Chondrocyte (in vitro differentiated cells): ENCODE data around the gene ANO2. TPM values are rescaled to one million over a fixed set of nuclear protein-coding genes. Genes with fewer than 3 reads are reported as not detected.
A peak's percentile ranks its signal among the peaks of the same experiment; 100 is the strongest.

Source experiments
- DNase-seq: peaks from one replicate; pipeline ENCODE4 v3.0.0; 2021; ENCODE audit warnings: mixed read lengths, low spot score
- H3K27ac Mint-ChIP-seq: one replicate; pipeline ENCODE4 v1.8.0; 2021; ENCODE audit warnings: mild to moderate bottlenecking, moderate library complexity, mixed read lengths; ENCODE audit not compliant: unreplicated experiment
- H3K27me3 Mint-ChIP-seq: 2 replicates; pipeline ENCODE4 v1.8.0; 2021; ENCODE audit warnings: low read depth, mixed read lengths
- H3K36me3 Mint-ChIP-seq: 2 replicates; pipeline ENCODE4 v1.8.0; 2021; ENCODE audit warnings: low read depth, mixed read lengths
- H3K4me1 Mint-ChIP-seq: 2 replicates; pipeline ENCODE4 v1.8.0; 2021; ENCODE audit warnings: low read depth, mild to moderate bottlenecking, mixed read lengths
- H3K4me3 Mint-ChIP-seq: one replicate; pipeline ENCODE4 v1.8.0; 2021; ENCODE audit warnings: mild to moderate bottlenecking, moderate library complexity, mixed read lengths; ENCODE audit not compliant: unreplicated experiment
- H3K9me3 Mint-ChIP-seq: 2 replicates; pipeline ENCODE4 v1.8.0; 2021; ENCODE audit warnings: low read depth, mixed read lengths
- total RNA-seq: library from RNA; stranded (reverse); gene quantifications from 3 replicates; pipeline ENCODE4 v1.2.1, GENCODE V29; 2021
- TF ChIP-seq, protein P1 (sequence below): fragments of 200-600 bp; sonication (generic); IDR thresholded peaks from 2 replicates; pipeline ENCODE4 v1.5.0; 2021; ENCODE audit warnings: antibody characterized with exemption, mild to moderate bottlenecking, moderate library complexity

The ANO2 gene
- total RNA-seq, 1 donor from 2014 or later = 0.47 TPM

GRCh38 chr12:5900533-5901205, 44.4 kb downstream of the ANO2 start:
- TF ChIP-seq, protein P1, sequence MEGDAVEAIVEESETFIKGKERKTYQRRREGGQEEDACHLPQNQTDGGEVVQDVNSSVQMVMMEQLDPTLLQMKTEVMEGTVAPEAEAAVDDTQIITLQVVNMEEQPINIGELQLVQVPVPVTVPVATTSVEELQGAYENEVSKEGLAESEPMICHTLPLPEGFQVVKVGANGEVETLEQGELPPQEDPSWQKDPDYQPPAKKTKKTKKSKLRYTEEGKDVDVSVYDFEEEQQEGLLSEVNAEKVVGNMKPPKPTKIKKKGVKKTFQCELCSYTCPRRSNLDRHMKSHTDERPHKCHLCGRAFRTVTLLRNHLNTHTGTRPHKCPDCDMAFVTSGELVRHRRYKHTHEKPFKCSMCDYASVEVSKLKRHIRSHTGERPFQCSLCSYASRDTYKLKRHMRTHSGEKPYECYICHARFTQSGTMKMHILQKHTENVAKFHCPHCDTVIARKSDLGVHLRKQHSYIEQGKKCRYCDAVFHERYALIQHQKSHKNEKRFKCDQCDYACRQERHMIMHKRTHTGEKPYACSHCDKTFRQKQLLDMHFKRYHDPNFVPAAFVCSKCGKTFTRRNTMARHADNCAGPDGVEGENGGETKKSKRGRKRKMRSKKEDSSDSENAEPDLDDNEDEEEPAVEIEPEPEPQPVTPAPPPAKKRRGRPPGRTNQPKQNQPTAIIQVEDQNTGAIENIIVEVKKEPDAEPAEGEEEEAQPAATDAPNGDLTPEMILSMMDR = no peak
- Mint-ChIP-seq H3K36me3 (no peaks in the 10 kb centered on the region), H3K27me3 (peaks cover 32% of the 10 kb centered on the region), H3K4me3 (no peak overlapping the region), H3K9me3 (peaks cover 3% of the 10 kb centered on the region), H3K27ac (no peak overlapping the region), H3K4me1 (no peaks in the 10 kb centered on the region)
- DNase-seq = no peak

DNA sequence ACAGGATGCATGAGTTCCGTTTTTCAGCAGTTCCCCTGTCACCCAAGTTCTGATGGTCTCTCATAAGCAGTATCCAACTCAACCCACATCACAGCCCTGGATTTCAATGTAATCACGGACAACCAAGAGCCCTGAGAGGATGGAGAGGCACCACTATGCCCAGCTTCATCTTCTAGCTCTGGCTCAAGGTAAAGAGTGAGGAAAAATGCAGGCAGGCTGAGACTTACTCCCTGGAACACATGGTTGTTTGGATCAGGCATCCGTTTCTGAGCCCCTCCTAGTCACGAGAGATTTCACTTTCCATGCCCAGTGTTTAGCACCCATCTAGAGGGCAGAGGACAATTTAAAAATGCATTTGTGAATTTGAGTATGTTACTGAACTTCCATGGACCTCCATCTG, 45.0 kb downstream of the ANO2 start:
- Mint-ChIP-seq H3K27me3 (peaks cover 32% of the 10 kb centered on the region), H3K27ac (no peak overlapping the region), H3K4me3 (no peak overlapping the region), H3K9me3 (peaks cover 6% of the 10 kb centered on the region), H3K4me1 (no peaks in the 10 kb centered on the region), H3K36me3 (no peaks in the 10 kb centered on the region)
- TF ChIP-seq, protein P1 = no peak
- DNase-seq = no peak

DNA sequence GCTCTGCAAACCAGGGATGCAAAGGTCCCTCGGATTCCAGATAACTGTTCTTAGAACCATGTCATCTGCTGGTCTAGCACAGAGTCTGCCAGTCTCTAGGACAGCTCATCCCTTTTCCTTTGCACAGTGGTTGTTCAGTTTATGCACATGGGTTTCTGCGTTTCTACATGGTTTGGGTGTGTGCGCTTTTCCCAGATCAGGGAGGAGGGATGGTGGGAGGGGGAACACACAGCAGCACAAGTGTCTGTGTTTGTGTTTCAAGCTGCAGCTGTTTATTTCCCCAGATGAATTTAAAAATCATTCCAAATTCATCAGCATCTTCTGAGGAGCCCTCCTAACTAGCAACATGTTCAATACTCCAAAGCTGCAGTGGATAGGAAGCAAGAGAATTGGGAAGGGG, 45.4 kb downstream of the ANO2 start:
- H3K36me3 Mint-ChIP-seq = no peaks in the 10 kb centered on the region
- H3K9me3 Mint-ChIP-seq = peaks cover 10% of the 10 kb centered on the region
- TF ChIP-seq, protein P1 = no peak
- DNase-seq = no peak
- H3K4me1 Mint-ChIP-seq = no peaks in the 10 kb centered on the region
- H3K27me3 Mint-ChIP-seq = peaks cover 32% of the 10 kb centered on the region
- H3K27ac Mint-ChIP-seq = no peak overlapping the region
- no peak overlapping the region for H3K4me3 Mint-ChIP-seq

DNA sequence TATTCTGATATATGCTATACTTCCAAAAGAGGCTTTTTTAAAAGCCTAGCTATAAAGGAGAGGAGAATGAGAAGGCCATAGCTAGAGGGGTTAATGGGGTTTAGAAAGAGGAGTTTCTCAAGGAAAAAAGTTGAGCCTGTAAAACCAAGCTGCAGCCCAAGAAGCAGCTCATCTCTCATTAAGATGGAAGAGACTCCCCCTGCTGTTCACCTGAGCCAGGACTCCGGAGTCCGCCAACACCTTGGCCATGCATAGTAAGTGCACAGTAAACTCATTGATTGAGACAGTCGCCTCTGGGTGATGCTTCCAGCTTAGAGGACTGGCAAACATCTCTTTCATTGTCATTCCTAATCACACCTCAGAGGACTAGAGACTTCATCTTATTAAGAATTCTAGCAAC, 46.2 kb downstream of the ANO2 start:
- Mint-ChIP-seq H3K27ac (no peak overlapping the region), H3K9me3 (peaks cover 10% of the 10 kb centered on the region), H3K27me3 (peaks cover 31% of the 10 kb centered on the region), H3K4me1 (no peaks in the 10 kb centered on the region), H3K36me3 (no peaks in the 10 kb centered on the region), H3K4me3 (no peak overlapping the region)
- TF ChIP-seq, protein P1 = peak; percentile 9
- DNase-seq = no peak

DNA sequence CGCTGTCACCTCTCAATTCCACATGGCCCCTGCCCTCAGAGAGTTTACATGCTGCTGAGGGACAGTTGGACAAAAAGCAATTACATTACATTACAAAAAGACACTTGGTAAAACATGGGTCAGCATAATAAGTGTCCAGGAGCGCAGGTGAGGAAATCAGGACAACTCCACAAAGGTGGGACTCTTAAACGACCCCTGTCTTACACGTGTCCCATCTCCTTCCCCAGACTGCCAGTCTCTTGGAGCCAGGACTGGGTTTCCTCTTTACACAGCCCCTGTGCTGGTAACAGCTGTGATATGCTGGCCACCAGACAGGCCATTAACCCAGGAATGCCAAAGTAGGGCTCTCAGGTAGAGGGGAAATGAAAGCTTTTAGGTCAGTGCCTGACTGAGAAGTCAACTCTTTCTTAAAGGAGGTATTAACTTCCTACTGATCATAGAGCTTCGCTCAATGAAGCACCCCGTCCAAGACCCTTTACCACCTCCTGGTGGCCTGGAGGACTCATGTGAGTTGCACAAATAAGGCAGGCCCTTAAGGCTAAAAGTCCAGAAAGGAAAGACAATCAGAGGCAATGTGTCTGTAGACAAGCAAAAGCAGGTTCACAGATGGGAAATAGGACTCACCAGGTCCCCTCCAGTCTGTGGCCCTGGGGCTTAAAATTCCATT, 55.5 kb downstream of the ANO2 start:
- TF ChIP-seq, protein P1 = peak; percentile 31
- no peaks in the 10 kb centered on the region for H3K36me3 Mint-ChIP-seq

More for the DNA sequence above, 55.5 kb downstream of the ANO2 start:
- Mint-ChIP-seq H3K4me3 (no peak overlapping the region), H3K9me3 (peaks cover 10% of the 10 kb centered on the region), H3K4me1 (no peaks in the 10 kb centered on the region), H3K27ac (no peak overlapping the region), H3K27me3 (peaks cover 10% of the 10 kb centered on the region)
- DNase-seq = no peak
